Endothelial cell of umbilical vein (primary cell): ENCODE measurements around the gene CLDN15. TPM values are rescaled to one million over a fixed set of nuclear protein-coding genes. Genes with fewer than 3 reads are reported as not detected.

Experiments used
- BruUV-seq: library from RNA; stranded (reverse); fragments of 400-500 nt; replicated peaks from 2 replicates; lab custom pipeline; 2021; lab: Mats Ljungman, UMichigan
- CTCF ChIA-PET: fragments of 300-600, 350-600 bp; sonication (Branson Sonifier 250); formaldehyde crosslinking; loops from one replicate; lab custom pipeline; 2021; ENCODE audit warnings: antibody characterized with exemption, inconsistent platforms; lab: Charles Lee
- POLR2A ChIA-PET: fragments of 300-600, 350-600 bp; sonication (Branson Sonifier 250); formaldehyde crosslinking; loops from one replicate; lab custom pipeline; 2021; ENCODE audit warnings: antibody characterized with exemption, inconsistent platforms; lab: Charles Lee
- DNase-seq: peaks from one replicate; pipeline ENCODE4 v3.0.0-alpha.2; 2011; ENCODE audit warnings: low read depth, low spot score
- FAIRE-seq: peaks from 2 replicates; lab custom pipeline; 2011; peaks lifted over from hg19 to GRCh38; lab: Jason Lieb, UNC
- H2AFZ ChIP-seq: 2 replicates; pipeline ENCODE4 v1.6.0; 2012; ENCODE audit warnings: low read depth, low read length, control low read depth, inconsistent platforms
- H3K27ac ChIP-seq: 2 replicates; pipeline ENCODE4 v1.5.1; 2011; ENCODE audit warnings: low read depth, mild to moderate bottlenecking, control low read depth, low read length, moderate library complexity; ENCODE audit not compliant: insufficient read depth
- H3K27me3 ChIP-seq, 2 experiments: 2 replicates each; pipeline versions ENCODE4 v1.6.0 to v1.6.1; 2011; ENCODE audit warnings: low read length in 2 of 2, mixed read lengths in 1 of 2; ENCODE audit not compliant: control insufficient read depth in 2 of 2, insufficient read depth in 2 of 2
- H3K36me3 ChIP-seq, 2 experiments: 2 replicates in 1 of 2; 3 replicates in 1 of 2; pipeline ENCODE4 v1.5.1; 2011; ENCODE audit warnings: low read length in 2 of 2, mild to moderate bottlenecking in 1 of 2, moderate library complexity in 1 of 2; ENCODE audit not compliant: control insufficient read depth in 2 of 2, insufficient read depth in 2 of 2; ENCODE audit errors: extremely low read depth in 1 of 2
- H3K4me1 ChIP-seq: 3 replicates; pipeline ENCODE4 v1.5.1; 2011; ENCODE audit warnings: mild to moderate bottlenecking, low read length; ENCODE audit not compliant: control insufficient read depth, insufficient read depth; ENCODE audit errors: extremely low read depth
- H3K4me2 ChIP-seq: 2 replicates; pipeline ENCODE4 v1.6.1; 2011; ENCODE audit warnings: low read length, control low read depth, mixed read lengths; ENCODE audit not compliant: insufficient read depth
- H3K4me3 ChIP-seq, 3 experiments: fragments of 200-600 bp in 1 of 3; sonication (generic), shearing (Covaris generic) in 1 of 3; replicated peaks in 1 of 3; 2 replicates each; pipeline ENCODE4 v1.5.1; 2011 to 2016; ENCODE audit warnings: control low read depth in 3 of 3, low read length in 3 of 3, mild to moderate bottlenecking in 2 of 3, inconsistent platforms in 1 of 3, low read depth in 1 of 3, moderate library complexity in 1 of 3; ENCODE audit not compliant: insufficient read depth in 1 of 3
- H3K79me2 ChIP-seq: 2 replicates; pipeline ENCODE4 v1.6.0; 2012; ENCODE audit warnings: low read length, inconsistent platforms; ENCODE audit not compliant: control insufficient read depth, insufficient read depth
- H3K9ac ChIP-seq: replicated peaks from 2 replicates; pipeline ENCODE3; 2011; ENCODE audit warnings: low read length, control low read depth; ENCODE audit not compliant: insufficient read depth; ENCODE audit errors: extremely low read depth
- H3K9me1 ChIP-seq: replicated peaks from 3 replicates; pipeline ENCODE4 v1.6.0; 2011; ENCODE audit warnings: mild to moderate bottlenecking, low read length; ENCODE audit not compliant: control insufficient read depth, insufficient read depth; ENCODE audit errors: extremely low read depth
- H3K9me3 ChIP-seq: replicated peaks from 2 replicates; pipeline ENCODE4 v1.5.1; 2012; ENCODE audit warnings: low read length, inconsistent platforms; ENCODE audit not compliant: control insufficient read depth, insufficient read depth
- H4K20me1 ChIP-seq: replicated peaks from 2 replicates; pipeline ENCODE3; 2011; ENCODE audit warnings: mild to moderate bottlenecking, low read length; ENCODE audit not compliant: control insufficient read depth, insufficient read depth; ENCODE audit errors: extremely low read depth
- EZH2 ChIP-seq: IDR thresholded peaks from 2 replicates; pipeline ENCODE4 v1.6.1; 2012; ENCODE audit warnings: borderline replicate concordance, low read depth, mild to moderate bottlenecking, moderate library complexity, low read length, inconsistent platforms; ENCODE audit not compliant: severe bottlenecking
- FOS ChIP-seq: IDR thresholded peaks from 2 replicates; pipeline ENCODE4 v1.6.1; 2011; ENCODE audit warnings: mild to moderate bottlenecking, low read length, moderate library complexity, borderline replicate concordance; ENCODE audit not compliant: insufficient read depth
- GATA2 ChIP-seq: IDR thresholded peaks from 2 replicates; pipeline ENCODE4 v1.7.0; 2011; ENCODE audit warnings: low read depth, mild to moderate bottlenecking, moderate library complexity, mixed read lengths, low read length; ENCODE audit not compliant: insufficient read length, insufficient read depth
- JUN ChIP-seq: IDR thresholded peaks from 2 replicates; pipeline ENCODE4 v1.6.1; 2011; ENCODE audit warnings: borderline replicate concordance, low read depth; ENCODE audit not compliant: insufficient read length, insufficient read depth
- POLR2A ChIP-seq: IDR thresholded peaks from 2 replicates; pipeline ENCODE4 v1.6.1; 2012; ENCODE audit warnings: low read depth, mild to moderate bottlenecking, control low read depth, low read length
- POLR2AphosphoS5 ChIP-seq: IDR thresholded peaks from 2 replicates; pipeline ENCODE4 v1.6.1; 2012; ENCODE audit warnings: low read depth, mild to moderate bottlenecking, control low read depth, low read length, moderate library complexity; ENCODE audit not compliant: insufficient read depth
- dilution Hi-C: fragments of 300-500 bp; cut with MboI; formaldehyde crosslinking; loops from one replicate; pipeline ENCODE4 v1.15.0; 2019; ENCODE audit warnings: low sequenced_read_pairs; ENCODE audit not compliant: extremely low pct_ligation_motif_present
- intact Hi-C: fragments of 100-400 bp; cut with micrococcal nuclease; formaldehyde crosslinking; loops from one replicate; pipeline ENCODE4 v1.10.0; 2022
- polyA plus RNA-seq, 4 experiments: library from polyadenylated mRNA; depleted of rRNA in 3 of 4; stranded (reverse) in 3 of 4; unstranded in 1 of 4; fragments of >200 nt; gene quantifications; 2 replicates each; pipeline versions ENCODE4 v1.2.1 to v1.2.3, GENCODE V29; 2011 to 2012; ENCODE audit warnings: missing spikeins in 1 of 4
- total RNA-seq: library from RNA; stranded (reverse); gene quantifications from 2 replicates; pipeline ENCODE4 v1.2.3, GENCODE V29; 2021
- TF ChIP-seq, protein P1 (sequence below), 2 donors: IDR thresholded peaks; 1 replicate in 1 of 2; 2 replicates in 1 of 2; pipeline ENCODE4 v1.5.1; 2011; ENCODE audit warnings: low read length in 2 of 2, mild to moderate bottlenecking in 2 of 2, moderate library complexity in 2 of 2, control low read depth in 1 of 2, inconsistent platforms in 1 of 2, low read depth in 1 of 2; ENCODE audit not compliant: insufficient read depth in 1 of 2; ENCODE audit errors: extremely low read depth in 1 of 2
- TF ChIP-seq, protein P2 (sequence below): IDR thresholded peaks from 2 replicates; pipeline ENCODE4 v1.6.1; 2011; ENCODE audit not compliant: insufficient read depth, insufficient read length

CLDN15 gene
- total and polyA plus RNA-seq, 2 donors (not counting 3 experiments of a cell fraction or from before 2014, with no cell fraction given) = 11.3 to 17.7 TPM

GRCh38 chr7:101222275-101222830, 15.2 kb downstream of the CLDN15 start:
- no peak for FAIRE-seq
- Histone ChIP-seq H4K20me1 (no peaks in the 10 kb centered on the region), H3K36me3 (peaks cover 2 to 6% of the 10 kb centered on the region in 2 experiments), H3K27ac (no peak overlapping the region), H3K9me3 (no peaks in the 10 kb centered on the region), H3K27me3 (no peaks in the 10 kb centered on the region), H3K4me1 (peaks cover 7% of the 10 kb centered on the region), H3K9me1 (no peaks in the 10 kb centered on the region), H3K79me2 (peaks cover 31% of the 10 kb centered on the region), H3K9ac (no peak overlapping the region), H3K4me2 (no peak overlapping the region), H3K4me3 (no peak overlapping the region), H2AFZ (no peak overlapping the region)
- POLR2A ChIA-PET = no interaction called here
- intact Hi-C loops (no loop called here), dilution Hi-C loops (no loop called here)
- no TSS peak for BruUV-seq
- DNase-seq = no peak
- CTCF ChIA-PET = interaction anchor here (1.3 to 1.4 kb wide), 2 partner anchors 9 to 22 kb away, joined by 3 to 4 read pairs; no protein-coding TSS in a partner anchor
- TF ChIP-seq POLR2AphosphoS5 = no peak
- TF ChIP-seq, protein P1, sequence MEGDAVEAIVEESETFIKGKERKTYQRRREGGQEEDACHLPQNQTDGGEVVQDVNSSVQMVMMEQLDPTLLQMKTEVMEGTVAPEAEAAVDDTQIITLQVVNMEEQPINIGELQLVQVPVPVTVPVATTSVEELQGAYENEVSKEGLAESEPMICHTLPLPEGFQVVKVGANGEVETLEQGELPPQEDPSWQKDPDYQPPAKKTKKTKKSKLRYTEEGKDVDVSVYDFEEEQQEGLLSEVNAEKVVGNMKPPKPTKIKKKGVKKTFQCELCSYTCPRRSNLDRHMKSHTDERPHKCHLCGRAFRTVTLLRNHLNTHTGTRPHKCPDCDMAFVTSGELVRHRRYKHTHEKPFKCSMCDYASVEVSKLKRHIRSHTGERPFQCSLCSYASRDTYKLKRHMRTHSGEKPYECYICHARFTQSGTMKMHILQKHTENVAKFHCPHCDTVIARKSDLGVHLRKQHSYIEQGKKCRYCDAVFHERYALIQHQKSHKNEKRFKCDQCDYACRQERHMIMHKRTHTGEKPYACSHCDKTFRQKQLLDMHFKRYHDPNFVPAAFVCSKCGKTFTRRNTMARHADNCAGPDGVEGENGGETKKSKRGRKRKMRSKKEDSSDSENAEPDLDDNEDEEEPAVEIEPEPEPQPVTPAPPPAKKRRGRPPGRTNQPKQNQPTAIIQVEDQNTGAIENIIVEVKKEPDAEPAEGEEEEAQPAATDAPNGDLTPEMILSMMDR (IDR thresholded peaks at IDR 0.05; ENCODE audit: extremely low read depth in 1 of 2, insufficient read depth in 1 of 2, low read depth in 1 of 2, low read length in 2 of 2) = no peak
- TF ChIP-seq EZH2 = no peak
- TF ChIP-seq POLR2A = no peak
- TF ChIP-seq GATA2 = no peak

DNA sequence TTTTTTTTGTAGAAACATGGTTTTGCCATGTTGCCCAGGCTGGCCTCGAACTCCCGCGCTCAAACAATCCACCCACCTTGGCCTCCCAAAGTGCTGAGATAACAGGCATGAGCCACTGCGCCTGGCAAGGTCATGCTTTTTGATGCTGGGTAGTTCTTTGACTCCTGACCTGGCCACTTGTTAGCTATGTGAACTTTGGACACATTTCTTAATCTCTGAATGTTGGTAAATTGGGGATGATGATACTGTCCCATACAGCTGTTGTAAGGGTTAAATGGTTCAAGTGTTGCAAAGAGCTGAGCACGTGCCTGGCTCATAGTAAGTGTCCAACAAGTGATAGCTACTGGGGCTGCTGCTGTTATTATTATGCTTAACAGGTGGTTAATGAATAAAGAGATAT, 17.3 kb downstream of the CLDN15 start:
- H3K9me3 ChIP-seq = no peaks in the 10 kb centered on the region
- no peaks in the 10 kb centered on the region for H3K9me1 ChIP-seq
- DNase-seq (no peak), FAIRE-seq (no peak)
- H3K27me3 ChIP-seq = no peaks in the 10 kb centered on the region
- H3K4me2 ChIP-seq = no peak overlapping the region
- no peak overlapping the region for H3K4me3 ChIP-seq
- no peak overlapping the region for H3K9ac ChIP-seq
- no peak overlapping the region for H2AFZ ChIP-seq
- no TSS peak for BruUV-seq
- H3K79me2 ChIP-seq = peaks cover 49% of the 10 kb centered on the region
- no peak overlapping the region for H3K27ac ChIP-seq
- peaks cover 4 to 10% of the 10 kb centered on the region in 2 experiments for H3K36me3 ChIP-seq
- TF ChIP-seq EZH2 (no peak), FOS (no peak), JUN (no peak), POLR2AphosphoS5 (no peak), GATA2 (no peak)
- TF ChIP-seq, protein P2, sequence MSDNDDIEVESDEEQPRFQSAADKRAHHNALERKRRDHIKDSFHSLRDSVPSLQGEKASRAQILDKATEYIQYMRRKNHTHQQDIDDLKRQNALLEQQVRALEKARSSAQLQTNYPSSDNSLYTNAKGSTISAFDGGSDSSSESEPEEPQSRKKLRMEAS = no peak
- TF ChIP-seq, protein P1 (IDR thresholded peaks at IDR 0.05; ENCODE audit: extremely low read depth in 1 of 2, insufficient read depth in 1 of 2, low read depth in 1 of 2, low read length in 2 of 2) = no peak
- intact Hi-C loops (no loop called here), dilution Hi-C loops (no loop called here)
- ChIA-PET POLR2A (no interaction called here), CTCF (interaction anchor here (0.6 to 1.3 kb wide), 2 partner anchors 63 to 1043 kb away, joined by 4 to 5 read pairs; no protein-coding TSS in a partner anchor)
- no peaks in the 10 kb centered on the region for H4K20me1 ChIP-seq
- H3K4me1 ChIP-seq = peaks cover 13% of the 10 kb centered on the region
